IMR-90 (cell line): ENCODE measurements around the gene FBRSL1.

Source experiments
- CTCF ChIP-seq: conservative IDR thresholded peaks from 2 replicates; pipeline ENCODE4 v1.5.1; 2012; ENCODE audit warnings: mild to moderate bottlenecking, low read depth, low read length, improper control_type of control experiment
- RAD21 ChIP-seq: IDR thresholded peaks from 2 replicates; pipeline ENCODE4 v1.6.1; 2012; ENCODE audit warnings: low read length, improper control_type of control experiment

DNA sequence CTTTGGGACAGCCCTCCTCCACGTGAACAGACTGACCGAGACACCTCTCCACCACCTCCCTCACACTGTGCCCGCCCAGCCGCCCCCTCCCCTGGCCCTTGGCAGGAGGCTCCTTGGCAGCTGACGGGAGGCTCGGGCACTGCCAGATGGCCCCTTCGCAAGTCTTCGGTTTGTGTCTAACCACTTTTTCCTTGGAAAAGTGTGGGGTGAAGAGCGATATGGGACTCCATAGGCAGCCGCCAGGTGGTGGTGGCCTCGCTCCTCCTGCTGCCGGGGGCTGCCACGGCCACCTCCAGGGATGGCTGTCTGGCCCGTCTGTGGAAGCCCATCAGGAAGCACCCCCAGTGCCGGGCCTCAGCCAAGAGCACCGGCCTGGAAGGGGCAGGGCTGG, 61.7 kb downstream of the FBRSL1 start:
- TF ChIP-seq RAD21 (no peak), CTCF (no peak)
